ENCODE data around the gene FIBIN.
"Not testable (repeated sequence)": the region's sequence is repeated elsewhere in the genome, so short reads cannot be mapped to it uniquely, and the experiment has no call there.

Gene FIBIN

GRCh38 chr11:26983645-26984044, 10.3 kb upstream of the FIBIN start:
- DNase-seq = no peak

DNA sequence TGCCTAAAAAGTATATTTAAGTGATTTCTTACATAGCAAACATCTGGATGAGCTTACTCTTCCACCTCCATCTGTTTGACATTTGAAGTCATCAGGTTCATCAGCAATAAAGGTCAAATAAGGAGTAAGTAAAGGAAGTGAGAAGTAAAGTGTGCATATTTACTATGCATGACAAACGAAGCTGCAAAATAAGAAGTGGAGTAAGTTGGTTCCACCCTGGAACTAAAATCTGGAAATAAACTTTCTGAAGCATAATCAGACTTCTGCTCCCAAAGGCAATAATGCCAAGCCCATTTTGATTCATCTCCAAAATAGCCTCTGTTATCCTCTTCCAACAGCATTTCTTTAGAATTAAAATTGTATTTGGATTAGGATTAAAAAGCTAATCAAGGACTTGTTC, 8.4 kb upstream of the FIBIN start:
- DNase-seq = no peak

GRCh38 chr11:26985943-26986342, 8.0 kb upstream of the FIBIN start:
- DNase-seq = no peak

DNA sequence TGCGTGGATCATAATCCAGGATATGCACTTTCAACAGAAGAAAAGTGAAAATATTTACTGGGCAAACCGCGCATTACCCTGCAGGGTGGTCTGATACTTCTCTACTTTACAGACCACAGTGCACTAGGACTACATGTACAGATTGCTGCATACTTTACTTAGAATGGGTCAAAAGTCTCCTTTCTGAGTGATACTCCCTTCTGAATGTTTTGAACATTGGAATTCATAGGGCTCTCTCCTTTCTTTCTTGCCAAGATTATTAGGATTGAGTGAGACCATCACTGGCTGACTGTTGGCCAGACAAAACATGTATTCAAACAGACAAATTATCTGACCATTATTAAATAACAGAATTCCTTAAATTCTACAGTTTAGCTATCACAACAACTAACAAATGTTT, 6.6 kb upstream of the FIBIN start:
- no peak for DNase-seq

DNA sequence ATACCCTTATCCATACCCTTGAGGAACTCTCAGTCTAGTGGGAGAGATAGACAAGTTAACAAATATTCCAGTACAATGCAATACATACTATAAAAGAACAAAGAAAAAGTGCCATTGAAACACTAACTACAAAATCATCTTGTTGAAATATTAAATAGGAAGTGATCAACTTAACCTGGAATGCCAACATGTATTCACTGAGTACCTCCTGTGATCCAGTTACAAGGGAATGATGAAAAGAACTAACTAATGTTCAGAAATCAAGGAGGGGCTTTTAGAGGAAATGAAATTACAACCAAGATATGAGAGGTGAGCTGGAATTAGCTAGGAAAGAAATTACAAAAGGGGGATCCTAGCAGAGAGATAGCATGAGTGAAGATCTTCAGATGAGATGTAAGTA, 6.2 kb upstream of the FIBIN start:
- DNase-seq = no peak

GRCh38 chr11:26992031-26992541, 1.8 kb upstream of the FIBIN start:
- DNase-seq = no peak

- DNase-seq = no peak
Observed at GRCh38 chr11:26994631-26995095, 751 bp downstream of the FIBIN start.

DNA sequence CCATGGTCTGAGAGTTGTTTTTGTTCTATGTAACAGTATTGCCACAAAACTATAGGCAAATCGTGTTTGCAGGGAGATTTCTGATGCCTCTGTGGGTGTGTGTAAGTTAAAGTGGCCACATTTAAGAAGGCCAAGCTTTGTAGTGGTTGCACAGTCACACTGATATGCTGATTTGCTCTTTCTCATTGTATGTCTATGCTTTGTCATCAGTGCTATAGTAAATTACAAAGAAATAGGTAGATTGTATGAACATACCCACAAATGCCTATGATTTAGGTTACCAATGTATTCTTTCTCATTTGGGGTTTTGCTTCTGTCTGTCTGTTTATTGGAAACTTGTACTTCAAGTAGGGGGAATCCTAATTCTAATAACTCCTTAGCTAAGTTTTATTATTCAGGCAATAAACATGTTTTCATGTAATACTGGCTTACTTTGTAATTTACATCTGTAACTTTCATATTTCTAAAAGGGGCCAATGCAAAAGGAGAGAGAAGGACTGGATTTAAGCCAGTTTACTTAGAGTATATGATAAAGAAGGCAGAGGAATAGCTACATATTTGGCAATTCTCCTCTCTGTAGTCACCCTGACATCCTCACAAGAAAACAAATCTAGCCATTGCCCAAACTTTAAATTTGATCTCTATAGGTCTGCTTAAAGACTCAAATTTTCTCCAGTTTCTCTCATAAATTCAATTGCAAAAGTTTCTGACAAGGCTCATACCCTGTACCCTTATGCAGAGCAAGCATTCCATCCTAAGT, 2.0 kb downstream of the FIBIN start:
- no peak for DNase-seq

- DNase-seq = no peak
Observed at GRCh38 chr11:26997378-26997777, 3.5 kb downstream of the FIBIN start.

DNA sequence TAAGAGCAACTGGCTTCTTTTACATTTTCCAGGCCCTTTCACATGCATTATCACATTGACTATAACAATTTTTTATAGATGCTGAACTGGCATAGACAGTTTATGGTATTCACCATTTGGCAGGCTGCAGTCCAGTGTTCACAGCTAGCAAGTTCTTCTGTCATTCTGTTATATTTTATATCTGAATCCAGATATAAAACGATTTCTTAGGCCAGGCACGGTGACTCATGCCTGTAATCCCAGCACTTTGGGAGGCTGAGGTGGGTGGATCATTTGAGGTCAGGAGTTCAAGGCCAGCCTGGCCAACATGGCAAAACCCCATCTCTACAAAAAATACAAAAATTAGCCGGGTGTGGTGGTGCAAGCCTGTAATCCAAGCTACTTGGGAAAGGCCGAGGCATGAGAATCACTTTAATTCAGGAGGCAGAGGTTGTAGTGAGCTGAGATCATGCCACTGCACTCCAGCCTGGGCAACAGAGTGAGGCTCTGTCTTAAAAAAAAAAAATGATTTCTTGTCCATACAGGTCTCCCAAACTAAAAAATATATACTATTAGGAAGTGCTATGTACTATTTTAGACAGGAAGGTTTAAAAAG, 7.3 kb downstream of the FIBIN start:
- not testable (repeated sequence) for DNase-seq

DNA sequence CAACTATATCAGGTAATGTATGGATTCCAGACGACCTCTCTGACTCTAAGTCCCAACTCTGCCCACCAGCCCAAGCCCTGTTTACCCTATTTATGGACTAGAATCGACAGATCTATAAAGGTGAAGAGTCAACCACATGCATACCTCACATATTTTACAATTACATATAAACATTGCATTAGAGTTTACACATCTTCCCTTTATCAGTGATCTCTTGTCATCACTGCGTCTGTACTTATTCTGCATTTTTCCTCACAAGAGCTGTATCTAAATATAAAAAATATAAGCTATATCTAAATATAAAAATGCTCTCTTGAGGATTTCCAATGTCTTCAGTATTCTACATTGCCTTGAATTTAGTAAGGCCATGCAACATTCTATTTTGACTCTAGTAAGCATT, 8.5 kb downstream of the FIBIN start:
- DNase-seq = no peak

- no peak for DNase-seq
Observed at GRCh38 chr11:27002838-27003237, 8.9 kb downstream of the FIBIN start.

DNA sequence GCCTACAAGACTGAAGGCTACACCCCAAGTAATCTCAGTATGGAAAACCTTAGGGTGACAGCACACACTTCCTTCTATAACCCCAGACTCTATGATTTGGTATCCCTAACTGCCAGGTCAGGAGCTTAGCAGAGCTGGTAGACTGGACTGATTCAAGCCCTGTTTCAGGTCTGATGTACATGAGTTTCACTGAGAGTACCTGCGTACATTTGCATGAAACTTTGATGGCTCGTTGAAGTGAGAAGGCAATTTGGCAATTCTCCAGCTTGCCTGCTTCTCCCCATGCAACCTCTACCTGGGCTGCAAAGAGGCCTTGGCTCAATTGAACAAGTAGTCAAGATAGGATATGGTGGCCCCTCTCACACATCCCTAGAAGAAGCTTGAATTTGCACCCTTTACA, 10.2 kb downstream of the FIBIN start:
- DNase-seq = no peak

DNA sequence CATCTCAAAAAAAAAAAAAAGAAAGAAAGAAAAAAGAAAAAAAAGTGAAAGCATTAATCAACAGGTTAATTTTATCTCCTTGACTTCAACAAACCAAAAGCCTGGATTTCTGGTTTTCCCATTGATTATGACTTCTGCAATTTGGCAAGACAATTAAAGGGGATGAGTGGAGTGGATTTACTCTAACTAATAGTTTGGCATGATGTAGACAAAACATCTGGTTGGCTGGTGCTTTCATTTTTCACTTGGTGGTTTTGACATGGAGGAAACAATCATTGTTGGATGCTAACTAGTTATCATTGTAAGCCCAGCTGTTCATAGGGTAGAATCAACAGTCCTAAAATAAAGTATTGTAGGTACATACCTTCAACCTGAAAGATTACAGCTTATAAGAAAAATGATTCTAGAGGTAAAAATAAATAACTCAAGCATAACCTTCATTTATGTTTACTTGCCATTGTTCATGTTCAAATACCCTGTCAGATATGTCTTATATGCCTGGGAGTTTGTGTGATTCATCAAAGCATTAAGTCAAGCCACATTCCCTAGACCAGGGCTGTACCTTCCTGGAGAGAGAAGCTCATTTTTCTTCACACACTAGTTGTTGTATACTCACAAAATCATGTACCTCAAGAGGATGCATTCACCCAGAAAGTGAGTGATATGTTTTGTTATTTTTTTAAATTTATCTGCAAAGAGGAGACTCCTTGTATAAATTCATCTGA, 15.1 kb downstream of the FIBIN start:
- no peak for DNase-seq

GRCh38 chr11:27011560-27012233, 17.8 kb downstream of the FIBIN start:
- DNase-seq = no peak

DNA sequence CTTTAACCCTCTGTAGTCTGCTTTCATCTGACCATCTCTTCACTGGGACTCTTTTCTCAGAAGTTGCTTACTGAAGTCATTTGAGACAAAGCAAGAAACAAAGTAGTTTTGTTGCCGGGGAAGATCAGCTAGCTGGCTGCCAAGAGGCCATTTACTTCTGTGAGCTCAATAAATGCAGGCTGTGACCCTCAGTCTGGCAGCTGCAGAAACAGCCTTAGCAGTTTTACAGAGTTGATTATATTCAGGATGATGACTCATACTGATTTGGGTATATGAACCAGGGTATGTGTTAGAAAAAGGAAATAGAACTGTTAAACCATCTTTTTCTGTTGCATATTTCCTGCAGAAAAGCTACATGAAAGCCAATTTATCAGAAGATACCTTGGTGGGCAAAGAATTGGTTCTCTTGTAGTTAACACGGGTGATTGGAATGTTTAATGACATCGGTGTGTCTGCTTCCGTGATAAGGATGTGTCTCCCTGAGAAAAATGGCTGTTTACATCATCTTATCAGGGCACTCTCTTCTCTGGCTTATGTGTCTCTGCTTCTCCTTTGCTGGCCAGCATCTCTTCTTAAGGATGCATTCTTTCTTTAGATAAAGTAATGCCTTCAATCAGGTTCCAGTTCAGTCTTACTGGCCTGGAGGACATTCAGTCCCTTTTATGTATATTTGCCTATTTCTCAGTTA, 18.5 kb downstream of the FIBIN start:
- DNase-seq = no peak

GRCh38 chr11:27013781-27014361, 20.0 kb downstream of the FIBIN start:
- no peak for DNase-seq

GRCh38 chr11:27018902-27019529, 25.1 kb downstream of the FIBIN start:
- DNase-seq = no peak

- no peak for DNase-seq
Observed at GRCh38 chr11:27020751-27021150, 26.8 kb downstream of the FIBIN start.

DNA sequence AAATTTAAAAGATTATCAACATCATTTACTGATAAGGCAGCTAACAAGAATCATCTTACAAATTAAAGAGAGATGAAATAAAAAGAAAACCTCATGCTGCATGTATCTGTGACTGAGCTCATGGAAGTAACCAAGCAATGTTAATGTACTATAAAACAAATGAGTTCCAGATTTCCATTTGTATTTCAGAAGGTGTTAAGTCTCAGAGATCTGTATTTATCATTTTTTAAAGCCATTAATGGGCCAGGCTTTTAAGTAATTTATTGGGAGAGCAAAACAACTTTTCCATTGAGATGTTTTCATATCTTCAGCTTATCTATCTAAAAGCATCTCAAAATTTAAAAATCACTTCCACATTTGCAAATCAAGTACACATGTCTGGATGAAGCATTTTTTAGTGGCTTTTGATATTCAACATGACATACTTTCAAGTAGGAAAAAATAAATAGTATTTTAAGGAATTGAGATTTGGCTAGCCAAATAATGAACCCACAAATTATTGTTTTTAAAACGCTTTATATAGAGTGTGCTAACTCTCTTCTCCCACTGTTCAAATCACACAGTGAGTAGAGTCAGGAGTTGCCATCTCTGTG, 28.8 kb downstream of the FIBIN start:
- no peak for DNase-seq

- no peak for DNase-seq
Observed at GRCh38 chr11:27024865-27025264, 31.0 kb downstream of the FIBIN start.
